Endothelial cell of umbilical vein (primary cell): ENCODE measurements around the gene LRRC53.

Experiments used
- POLR2A ChIP-seq: IDR thresholded peaks from 2 replicates; pipeline ENCODE4 v1.6.1; 2012; ENCODE audit warnings: low read depth, mild to moderate bottlenecking, control low read depth, low read length
- POLR2AphosphoS5 ChIP-seq: IDR thresholded peaks from 2 replicates; pipeline ENCODE4 v1.6.1; 2012; ENCODE audit warnings: low read depth, mild to moderate bottlenecking, control low read depth, low read length, moderate library complexity; ENCODE audit not compliant: insufficient read depth
- TF ChIP-seq, protein P1 (sequence below), 2 donors: IDR thresholded peaks; 1 replicate in 1 of 2; 2 replicates in 1 of 2; pipeline ENCODE4 v1.5.1; 2011; ENCODE audit warnings: low read length in 2 of 2, mild to moderate bottlenecking in 2 of 2, moderate library complexity in 2 of 2, control low read depth in 1 of 2, inconsistent platforms in 1 of 2, low read depth in 1 of 2; ENCODE audit not compliant: insufficient read depth in 1 of 2; ENCODE audit errors: extremely low read depth in 1 of 2
- TF ChIP-seq, protein P2 (sequence below): IDR thresholded peaks from 2 replicates; pipeline ENCODE4 v1.6.1; 2011; ENCODE audit not compliant: insufficient read depth, insufficient read length

DNA sequence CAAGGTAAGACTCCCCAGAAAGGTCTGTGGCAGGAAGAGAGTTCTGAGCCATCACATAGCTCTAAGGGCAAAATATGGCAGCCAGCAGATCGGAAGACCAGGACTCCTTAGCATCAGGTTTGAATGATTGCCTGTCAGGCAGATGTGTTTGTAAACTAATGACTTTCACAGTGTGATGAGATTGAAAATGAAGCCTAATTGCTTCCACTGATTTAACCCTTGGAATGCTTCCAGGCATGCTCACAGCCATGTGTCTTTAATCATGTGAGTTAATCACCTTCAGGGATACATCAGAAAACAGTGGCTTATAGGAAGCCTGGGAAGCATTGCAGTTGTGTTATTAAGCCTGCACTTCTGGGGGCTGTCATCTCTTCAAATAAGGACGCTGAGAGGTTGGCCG, 82.8 kb downstream of the LRRC53 start:
- TF ChIP-seq, protein P1, sequence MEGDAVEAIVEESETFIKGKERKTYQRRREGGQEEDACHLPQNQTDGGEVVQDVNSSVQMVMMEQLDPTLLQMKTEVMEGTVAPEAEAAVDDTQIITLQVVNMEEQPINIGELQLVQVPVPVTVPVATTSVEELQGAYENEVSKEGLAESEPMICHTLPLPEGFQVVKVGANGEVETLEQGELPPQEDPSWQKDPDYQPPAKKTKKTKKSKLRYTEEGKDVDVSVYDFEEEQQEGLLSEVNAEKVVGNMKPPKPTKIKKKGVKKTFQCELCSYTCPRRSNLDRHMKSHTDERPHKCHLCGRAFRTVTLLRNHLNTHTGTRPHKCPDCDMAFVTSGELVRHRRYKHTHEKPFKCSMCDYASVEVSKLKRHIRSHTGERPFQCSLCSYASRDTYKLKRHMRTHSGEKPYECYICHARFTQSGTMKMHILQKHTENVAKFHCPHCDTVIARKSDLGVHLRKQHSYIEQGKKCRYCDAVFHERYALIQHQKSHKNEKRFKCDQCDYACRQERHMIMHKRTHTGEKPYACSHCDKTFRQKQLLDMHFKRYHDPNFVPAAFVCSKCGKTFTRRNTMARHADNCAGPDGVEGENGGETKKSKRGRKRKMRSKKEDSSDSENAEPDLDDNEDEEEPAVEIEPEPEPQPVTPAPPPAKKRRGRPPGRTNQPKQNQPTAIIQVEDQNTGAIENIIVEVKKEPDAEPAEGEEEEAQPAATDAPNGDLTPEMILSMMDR (IDR thresholded peaks at IDR 0.05; ENCODE audit: extremely low read depth in 1 of 2, insufficient read depth in 1 of 2, low read depth in 1 of 2, low read length in 2 of 2): no peak
- TF ChIP-seq, protein P2, sequence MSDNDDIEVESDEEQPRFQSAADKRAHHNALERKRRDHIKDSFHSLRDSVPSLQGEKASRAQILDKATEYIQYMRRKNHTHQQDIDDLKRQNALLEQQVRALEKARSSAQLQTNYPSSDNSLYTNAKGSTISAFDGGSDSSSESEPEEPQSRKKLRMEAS: no peak
- TF ChIP-seq POLR2AphosphoS5 (no peak), POLR2A (no peak)
